ENCODE measurements around the gene JARID2.

The JARID2 gene

GRCh38 chr6:15414235-15414612 is 168.4 kb downstream of the JARID2 start:
- TF ChIP-seq GATA2 (IDR thresholded peaks at IDR 0.05; ENCODE audit: low read depth, low read length) (no peak), GATA3 (IDR thresholded peaks at IDR 0.05; ENCODE audit: low read depth, low read length) (no peak)

GRCh38 chr6:15416932-15417509 is 171.2 kb downstream of the JARID2 start:
- TF ChIP-seq GATA3 (IDR thresholded peaks at IDR 0.05; ENCODE audit: low read depth, low read length) (no peak), GATA2 (IDR thresholded peaks at IDR 0.05; ENCODE audit: low read depth, low read length) (no peak)

- TF ChIP-seq GATA3 (IDR thresholded peaks at IDR 0.05; ENCODE audit: low read depth, low read length): no peak
- TF ChIP-seq GATA2 (IDR thresholded peaks at IDR 0.05; ENCODE audit: low read depth, low read length): no peak
Observed at GRCh38 chr6:15417811-15418210, 171.9 kb downstream of the JARID2 start.

- TF ChIP-seq GATA3 (IDR thresholded peaks at IDR 0.05; ENCODE audit: low read depth, low read length) (no peak), GATA2 (IDR thresholded peaks at IDR 0.05; ENCODE audit: low read depth, low read length) (no peak)
Observed at GRCh38 chr6:15419493-15419892, 173.6 kb downstream of the JARID2 start.

GRCh38 chr6:15420959-15421438 is 175.1 kb downstream of the JARID2 start:
- no peak for TF ChIP-seq GATA3 (IDR thresholded peaks at IDR 0.05; ENCODE audit: low read depth, low read length)
- TF ChIP-seq GATA2 (IDR thresholded peaks at IDR 0.05; ENCODE audit: low read depth, low read length): no peak

- TF ChIP-seq GATA3 (IDR thresholded peaks at IDR 0.05; ENCODE audit: low read depth, low read length): no peak
- TF ChIP-seq GATA2 (IDR thresholded peaks at IDR 0.05; ENCODE audit: low read depth, low read length): no peak
Observed at GRCh38 chr6:15421945-15422733, 176.3 kb downstream of the JARID2 start.

GRCh38 chr6:15423286-15423993 is 177.6 kb downstream of the JARID2 start:
- TF ChIP-seq GATA3 (IDR thresholded peaks at IDR 0.05; ENCODE audit: low read depth, low read length) (no peak), GATA2 (IDR thresholded peaks at IDR 0.05; ENCODE audit: low read depth, low read length) (no peak)

- TF ChIP-seq GATA3 (IDR thresholded peaks at IDR 0.05; ENCODE audit: low read depth, low read length) (no peak), GATA2 (IDR thresholded peaks at IDR 0.05; ENCODE audit: low read depth, low read length) (no peak)
Observed at GRCh38 chr6:15425947-15426346, 180.1 kb downstream of the JARID2 start.

GRCh38 chr6:15426395-15426794 is 180.5 kb downstream of the JARID2 start:
- TF ChIP-seq GATA2 (IDR thresholded peaks at IDR 0.05; ENCODE audit: low read depth, low read length) (no peak), GATA3 (IDR thresholded peaks at IDR 0.05; ENCODE audit: low read depth, low read length) (no peak)

GRCh38 chr6:15426901-15427300 is 181.0 kb downstream of the JARID2 start:
- TF ChIP-seq GATA2 (IDR thresholded peaks at IDR 0.05; ENCODE audit: low read depth, low read length): no peak
- TF ChIP-seq GATA3 (IDR thresholded peaks at IDR 0.05; ENCODE audit: low read depth, low read length): no peak

GRCh38 chr6:15427331-15428070 is 181.6 kb downstream of the JARID2 start:
- TF ChIP-seq GATA3 (IDR thresholded peaks at IDR 0.05; ENCODE audit: low read depth, low read length): no peak
- TF ChIP-seq GATA2 (IDR thresholded peaks at IDR 0.05; ENCODE audit: low read depth, low read length): no peak

GRCh38 chr6:15429141-15430110 is 183.6 kb downstream of the JARID2 start:
- TF ChIP-seq GATA2 (IDR thresholded peaks at IDR 0.05; ENCODE audit: low read depth, low read length): no peak
- no peak for TF ChIP-seq GATA3 (IDR thresholded peaks at IDR 0.05; ENCODE audit: low read depth, low read length)

- TF ChIP-seq GATA3 (IDR thresholded peaks at IDR 0.05; ENCODE audit: low read depth, low read length) (no peak), GATA2 (IDR thresholded peaks at IDR 0.05; ENCODE audit: low read depth, low read length) (no peak)
Observed at GRCh38 chr6:15430186-15430585, 184.3 kb downstream of the JARID2 start.

Measured in SH-SY5Y (cell line).